NCI-H1436 (cell line): ENCODE results near the gene ENTPD6.
"Not testable (repeated sequence)": the region's sequence is repeated elsewhere in the genome, so short reads cannot be mapped to it uniquely, and the experiment has no call there.

Experiments used
- DNase-seq: peaks from one replicate; lab custom pipeline; 2025; lab: John Stamatoyannopoulos, UW

Gene ENTPD6

GRCh38 chr20:25195014-25195961 lies at the start of gene ENTPD6:
Gene ENTPD6 (plus strand): TSS chr20:25195712. CDS start chr20:25206537, 10,825 bp downstream.
- DNase-seq = peak; percentile 90

- no peak for DNase-seq
These were observed 48.5 kb upstream of the ENTPD6 start for GRCh38 chr20:25146976-25147375.

GRCh38 chr20:25147716-25148115 lies 47.8 kb upstream of the ENTPD6 start:
- DNase-seq = no peak

DNA sequence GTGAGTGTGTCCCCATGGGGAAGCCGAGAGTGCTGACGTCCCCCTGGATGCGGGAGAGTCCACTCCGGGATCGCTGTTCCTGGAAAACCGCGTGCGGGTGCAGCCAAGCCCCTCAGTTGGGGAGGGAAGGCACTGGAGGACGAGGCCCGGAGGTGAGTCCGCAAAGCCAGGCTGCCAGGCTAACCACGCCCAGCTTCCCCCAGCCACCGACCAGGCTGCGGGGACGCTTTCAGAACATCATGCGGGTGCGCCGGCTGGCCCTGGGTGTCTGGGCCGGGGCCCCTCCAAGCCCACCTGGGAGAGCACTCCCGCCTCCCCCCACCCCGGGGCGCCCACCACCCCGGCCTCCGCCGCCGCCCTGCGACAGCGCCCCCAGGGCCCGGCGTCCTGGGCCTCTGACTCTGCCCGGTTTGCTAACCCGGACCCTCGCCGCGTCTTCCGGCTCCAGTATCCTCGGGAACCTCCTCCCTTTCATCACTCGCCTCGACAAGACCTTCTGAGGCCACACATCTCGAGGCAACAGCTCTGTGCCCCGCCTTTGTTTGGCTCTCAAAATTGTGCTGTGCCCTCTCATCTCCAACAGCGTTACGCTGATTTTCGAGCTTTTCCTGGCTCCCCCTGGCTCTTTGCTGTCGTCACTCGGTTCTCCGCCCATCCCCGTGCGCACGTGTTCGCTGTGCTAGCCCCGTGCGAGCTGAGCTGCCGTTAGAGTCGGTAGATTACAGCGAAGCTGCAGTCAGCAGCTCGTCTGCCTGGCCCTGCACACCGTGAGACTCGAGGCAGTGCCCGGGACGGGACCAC lies 47.1 kb upstream of the ENTPD6 start:
- no peak for DNase-seq

DNA sequence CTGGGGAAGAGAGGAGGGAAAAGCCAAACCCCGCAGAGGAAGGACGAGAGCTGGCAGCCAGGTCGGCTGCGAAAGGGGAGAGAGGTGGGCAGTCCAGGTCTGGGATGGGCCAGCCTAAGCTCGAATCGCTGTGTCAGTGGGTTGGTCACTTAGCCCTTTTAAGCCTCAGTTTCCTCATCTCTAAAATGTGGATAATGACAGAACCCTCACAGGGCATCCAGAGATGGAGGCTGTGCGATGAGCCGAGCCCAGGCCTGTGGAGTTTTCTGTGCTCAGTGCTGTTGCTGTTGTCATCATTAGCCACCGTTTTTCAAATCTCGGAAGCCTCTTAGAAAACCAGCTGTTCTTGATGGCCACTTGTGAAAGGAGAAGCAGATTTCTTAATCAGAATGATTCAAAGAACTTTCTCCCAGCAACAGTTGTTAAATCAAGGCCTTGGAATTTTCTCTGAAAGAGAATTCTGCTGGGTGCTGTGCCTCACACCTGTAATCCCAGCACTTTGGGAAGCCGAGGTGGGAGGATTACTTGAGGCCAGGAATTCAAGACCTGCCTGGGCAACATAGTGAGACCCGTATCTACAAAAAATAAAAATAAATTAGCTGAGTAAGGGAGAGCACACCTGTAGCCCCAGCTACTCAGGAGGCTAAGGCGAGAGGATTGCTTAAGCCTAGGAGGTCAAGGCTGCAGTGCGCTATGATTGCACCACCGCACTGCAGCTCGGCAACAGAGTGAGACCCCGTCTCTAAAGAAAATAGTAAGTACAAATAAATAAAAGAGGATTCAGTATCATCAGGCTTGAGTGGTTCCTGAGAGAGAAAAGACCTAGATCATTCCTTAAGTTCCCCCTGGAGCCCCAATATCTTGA lies 46.3 kb upstream of the ENTPD6 start:
- DNase-seq = no peak

- no peak for DNase-seq
These were observed 45.5 kb upstream of the ENTPD6 start for GRCh38 chr20:25150016-25150415.

DNA sequence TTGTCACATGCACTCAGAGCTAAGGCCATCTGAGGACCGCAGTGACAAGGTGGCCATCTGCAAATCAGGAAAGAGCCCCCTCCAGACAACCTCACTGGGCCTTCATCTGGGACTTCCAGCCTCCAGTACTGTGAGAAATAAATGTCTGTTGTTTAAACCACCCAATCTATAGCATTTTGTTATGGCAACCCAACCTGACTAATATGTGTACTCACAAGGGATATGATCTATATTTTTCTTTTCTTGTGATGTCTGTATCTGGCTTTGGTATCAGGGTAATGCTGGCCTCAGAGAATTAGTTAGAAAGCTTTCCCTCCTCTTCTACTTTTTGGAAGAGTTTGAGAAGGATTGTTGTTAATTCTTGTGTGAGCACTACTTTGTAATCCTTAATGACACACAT lies 37.5 kb upstream of the ENTPD6 start:
- no peak for DNase-seq

DNA sequence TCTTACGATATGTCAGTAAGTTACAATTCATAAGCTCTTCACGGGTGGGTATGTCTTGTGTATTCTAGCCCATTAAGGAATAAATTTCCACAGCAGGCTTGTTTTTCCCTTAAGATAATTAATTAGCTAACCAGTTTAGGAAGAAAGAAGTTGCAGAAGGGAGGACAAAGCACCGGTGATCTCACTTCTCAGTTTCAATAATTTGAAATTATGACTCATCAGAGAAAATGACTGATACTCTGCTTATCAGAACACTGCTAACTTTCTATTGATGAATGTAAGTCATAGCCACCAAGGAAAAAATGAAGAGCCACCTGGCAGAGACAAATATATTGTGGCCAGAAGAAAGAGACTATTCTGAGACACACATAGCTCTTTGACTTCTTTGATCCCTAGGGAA lies 35.0 kb upstream of the ENTPD6 start:
- DNase-seq = no peak

- no peak for DNase-seq
These were observed 34.6 kb upstream of the ENTPD6 start for GRCh38 chr20:25160897-25161296.

DNA sequence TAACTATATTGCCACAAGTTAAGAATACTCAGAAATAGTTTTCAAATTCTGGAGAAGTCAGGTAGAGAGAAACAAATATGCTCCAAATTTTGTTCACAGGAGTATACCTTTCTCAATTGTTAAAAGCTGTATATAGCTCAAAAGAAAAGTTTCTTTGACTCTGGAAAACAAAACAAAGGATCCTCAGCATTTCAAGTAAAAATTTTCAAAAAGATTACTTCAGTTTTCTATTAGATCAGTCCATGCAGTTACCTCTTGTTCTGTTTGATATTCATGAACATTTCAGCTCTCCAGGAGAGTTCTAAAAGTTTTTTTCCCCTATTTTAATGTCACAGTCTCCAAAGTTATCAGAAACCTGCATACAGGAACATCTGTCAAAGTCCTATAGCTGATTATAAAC lies 30.4 kb upstream of the ENTPD6 start:
- DNase-seq = no peak

DNA sequence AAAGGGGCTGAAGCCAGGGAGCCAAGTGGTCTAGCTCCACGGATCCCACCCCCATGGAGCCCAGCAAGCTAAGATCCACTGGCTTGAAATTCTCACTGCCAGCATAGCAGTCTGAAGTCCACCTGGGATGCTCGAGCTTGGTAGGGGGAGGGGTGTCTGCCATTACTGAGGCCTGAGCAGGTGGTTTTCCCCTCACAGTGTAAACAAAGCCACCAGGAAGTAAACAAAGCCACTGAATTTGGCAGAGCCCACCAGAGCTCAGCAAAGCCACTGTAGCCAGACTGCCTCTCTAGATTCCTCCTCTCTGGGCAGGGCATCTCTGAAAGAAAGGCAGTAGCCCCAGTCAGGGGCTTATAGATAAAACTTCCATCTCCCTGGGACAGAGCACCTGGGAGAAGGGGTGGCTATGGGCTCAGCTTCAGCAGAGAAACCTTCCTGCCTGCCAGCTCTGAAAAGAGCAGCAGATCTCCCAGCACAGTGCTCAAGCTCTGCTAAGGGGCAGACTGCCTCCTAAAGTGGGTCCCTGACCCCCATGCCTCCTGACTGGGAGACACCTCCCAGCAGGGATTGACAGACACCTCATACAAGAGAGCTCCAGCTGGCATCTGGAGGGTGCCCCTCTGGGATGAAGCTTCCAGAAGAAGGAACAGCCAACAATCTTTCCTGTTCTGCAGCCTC lies 29.3 kb upstream of the ENTPD6 start:
- DNase-seq = not testable (repeated sequence)

DNA sequence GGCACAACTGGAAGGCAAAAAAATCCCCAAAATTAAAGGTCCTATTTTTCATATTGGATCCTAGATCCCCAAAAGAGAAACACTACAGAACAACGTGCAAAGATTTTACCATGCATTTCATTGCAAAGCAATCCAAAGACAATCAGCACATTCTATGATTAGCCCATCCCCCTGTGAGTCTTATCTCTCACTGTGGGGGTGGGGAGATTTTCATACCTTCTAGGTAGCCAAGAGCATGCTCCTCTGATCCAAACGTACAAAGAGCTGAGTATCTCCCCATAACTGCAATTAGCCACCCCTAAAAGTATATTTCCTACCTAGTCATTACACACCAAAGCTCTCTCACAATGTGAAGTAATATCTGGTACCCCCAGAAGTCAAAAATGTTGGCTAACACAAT lies 22.2 kb upstream of the ENTPD6 start:
- no peak for DNase-seq

DNA sequence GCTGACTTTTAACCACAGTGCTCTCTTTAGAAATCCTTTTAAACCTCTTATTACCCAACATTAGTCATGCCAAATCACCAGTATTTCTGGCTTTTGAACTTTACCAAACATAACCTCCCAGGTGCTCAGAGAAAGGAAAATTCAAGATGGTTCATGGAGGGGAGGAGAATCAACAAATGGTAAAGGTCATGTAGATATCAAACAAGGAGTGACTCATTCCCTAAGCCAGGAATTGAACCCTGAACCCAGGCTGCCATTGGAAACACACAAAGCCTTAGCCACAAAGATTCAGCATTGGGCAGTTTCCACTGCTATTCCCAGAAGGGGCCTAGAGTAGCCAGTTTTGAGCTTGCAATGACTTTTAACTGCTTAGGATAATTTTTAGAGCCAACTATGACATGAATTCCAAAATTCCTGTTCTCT lies 21.6 kb upstream of the ENTPD6 start:
- no peak for DNase-seq

GRCh38 chr20:25176184-25176583 lies 19.3 kb upstream of the ENTPD6 start:
- DNase-seq = no peak

DNA sequence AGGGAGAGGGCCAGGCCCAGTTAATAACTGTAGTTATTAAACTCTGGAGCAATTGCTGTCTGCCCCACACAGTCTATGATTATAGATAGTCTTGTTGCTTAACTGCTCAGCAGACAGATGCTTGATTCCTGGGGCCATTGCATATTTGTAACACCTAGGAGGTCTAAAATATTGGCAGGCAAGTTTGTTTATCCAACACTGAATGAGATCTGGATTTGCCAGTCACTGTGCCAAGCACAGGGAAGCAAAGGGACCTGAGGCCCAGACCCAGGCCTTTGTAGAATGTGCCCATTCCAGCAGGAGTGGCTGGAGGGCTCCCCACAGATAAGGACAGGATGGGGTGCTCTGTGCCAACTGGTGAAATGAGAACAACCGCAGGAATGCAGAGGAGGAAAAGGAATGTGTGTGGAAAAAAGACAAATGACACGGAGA lies 17.6 kb upstream of the ENTPD6 start:
- DNase-seq = no peak

DNA sequence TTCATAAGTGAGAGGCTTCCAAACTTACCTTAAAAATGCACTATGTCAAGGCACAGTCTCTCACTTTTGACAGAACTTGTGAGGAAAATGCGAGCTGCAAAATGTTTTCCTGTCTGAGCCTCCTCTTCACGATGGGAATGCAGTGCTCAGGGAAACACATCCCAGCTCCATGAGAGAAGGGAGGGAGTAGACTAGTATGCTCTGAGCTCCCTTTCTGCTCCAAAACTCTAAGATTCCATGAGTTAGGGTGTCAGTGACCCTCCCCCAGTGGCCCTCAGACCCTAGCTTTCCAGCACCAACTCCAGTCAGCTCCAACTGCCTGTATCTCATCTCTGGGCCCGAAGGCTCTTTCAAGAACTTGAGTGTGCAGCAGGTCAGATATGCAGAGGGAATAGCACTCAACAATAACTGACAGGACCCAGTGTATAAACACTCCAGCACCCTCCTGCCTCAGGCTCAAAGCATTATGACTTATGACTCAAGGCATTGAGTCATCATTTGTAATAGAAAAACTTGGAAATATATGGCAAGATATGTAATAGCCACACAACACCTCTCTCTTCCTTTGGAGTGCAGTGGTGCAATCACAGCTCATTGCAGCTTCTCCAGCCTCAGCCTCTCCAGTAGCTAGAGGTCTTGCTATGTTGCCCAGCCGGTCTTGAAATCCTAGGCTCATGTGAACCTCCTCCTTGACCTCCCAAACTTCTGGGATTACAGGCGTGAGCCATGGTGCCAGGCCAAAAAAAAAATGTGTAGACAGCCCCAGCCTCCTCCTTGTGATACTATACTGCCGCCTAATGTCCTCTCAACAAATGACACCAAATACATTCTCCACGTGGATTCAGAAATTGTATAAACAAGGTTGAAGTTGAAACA lies 16.7 kb upstream of the ENTPD6 start:
- no peak for DNase-seq

DNA sequence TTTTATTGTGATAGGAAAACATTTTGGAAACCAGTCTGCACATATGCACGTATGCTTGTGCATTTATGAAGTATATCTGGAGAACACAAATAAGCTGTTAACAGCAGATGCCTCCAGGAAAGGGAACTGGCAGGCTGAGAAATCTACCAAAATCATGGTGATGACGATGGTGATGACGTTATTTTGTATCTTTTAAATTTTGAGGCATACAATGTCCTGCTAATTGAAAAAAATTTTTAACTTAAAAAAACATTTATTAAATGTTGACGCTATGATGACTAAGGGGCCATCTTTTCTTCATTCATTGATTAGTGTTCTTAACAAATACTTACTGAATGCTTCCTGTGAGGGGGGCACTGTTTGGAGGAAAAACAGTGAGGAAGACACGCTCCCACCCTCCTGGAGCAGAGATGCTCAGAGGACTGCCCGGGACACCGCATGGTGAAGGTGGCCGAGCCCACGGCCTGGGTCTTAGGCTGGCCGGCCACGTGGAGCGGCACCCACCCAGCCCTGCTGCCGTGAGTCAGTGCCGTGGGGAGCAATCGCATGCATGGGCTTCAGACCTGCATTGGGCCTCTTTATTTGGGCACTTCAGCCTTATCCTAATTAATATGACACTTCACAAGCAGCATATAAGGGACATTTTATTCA lies 15.9 kb upstream of the ENTPD6 start:
- DNase-seq = no peak

DNA sequence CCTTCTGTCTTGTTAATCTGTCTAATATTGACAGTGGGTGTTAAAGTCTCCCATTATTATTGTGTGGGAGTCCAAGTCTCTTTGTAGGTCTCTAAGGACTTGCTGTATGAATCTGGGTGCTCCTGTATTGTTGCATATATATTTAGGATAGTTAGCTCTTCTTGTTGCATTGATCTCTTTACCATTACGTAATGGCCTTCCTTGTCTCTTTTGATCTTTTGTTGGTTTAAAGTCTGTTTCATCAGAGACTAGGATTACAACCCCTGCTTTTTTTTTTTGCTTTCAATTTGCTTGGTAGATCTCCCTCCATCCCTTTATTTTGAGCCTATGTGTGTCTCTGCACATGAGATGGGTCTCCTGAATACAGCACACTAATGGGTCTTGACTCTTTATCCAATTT lies 11.1 kb upstream of the ENTPD6 start:
- DNase-seq = not testable (repeated sequence)

DNA sequence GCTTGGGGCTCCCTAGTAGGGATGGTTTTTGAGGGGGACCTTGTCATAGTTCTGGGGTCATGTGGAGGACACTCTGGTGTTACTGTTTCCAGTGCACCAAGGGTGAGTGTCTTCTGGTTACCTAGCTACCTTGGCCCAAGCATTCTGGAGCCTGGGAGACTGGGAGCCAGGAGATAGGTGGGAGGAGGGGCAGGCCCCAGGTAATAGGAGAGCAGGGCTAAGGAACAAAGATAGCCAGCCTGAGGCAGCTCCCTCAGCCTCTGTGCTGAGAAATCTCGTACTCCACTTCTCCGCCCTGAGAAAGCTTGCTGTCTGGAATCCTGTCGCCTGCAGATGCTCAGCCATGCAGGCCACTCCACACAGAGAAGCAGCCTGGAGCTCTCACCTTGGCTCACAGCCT lies 8.3 kb upstream of the ENTPD6 start:
- DNase-seq = no peak

- no peak for DNase-seq
These were observed 7.9 kb upstream of the ENTPD6 start for GRCh38 chr20:25187635-25188034.
